Ramos (cell line): ENCODE results near the gene NFASC.

ENCODE experiments used
- in situ Hi-C: fragments of 300-500 bp; cut with MboI; formaldehyde crosslinking; loops from one replicate; pipeline ENCODE4 v1.14.3; 2022; ENCODE audit warnings: low sequenced_read_pairs; ENCODE audit not compliant: unreplicated experiment

NFASC gene

GRCh38 chr1:204924013-204924759, 53.5 kb downstream of the NFASC start:
- in situ Hi-C loops, result no loop called here

- in situ Hi-C loops, result no loop called here
These were observed 55.0 kb downstream of the NFASC start for GRCh38 chr1:204925701-204926100.

- in situ Hi-C loops, result no loop called here
These were observed 57.3 kb downstream of the NFASC start for GRCh38 chr1:204927673-204928641.

GRCh38 chr1:204928671-204929486, 58.2 kb downstream of the NFASC start:
- in situ Hi-C loops, result no loop called here

GRCh38 chr1:204929487-204930154, 59.0 kb downstream of the NFASC start:
- in situ Hi-C loops, result no loop called here

GRCh38 chr1:204930155-204930523, 59.5 kb downstream of the NFASC start:
- in situ Hi-C loops, result no loop called here

- in situ Hi-C loops, result no loop called here
These were observed 60.7 kb downstream of the NFASC start for GRCh38 chr1:204931313-204931712.

GRCh38 chr1:204931768-204932572, 61.3 kb downstream of the NFASC start:
- in situ Hi-C loops, result no loop called here

GRCh38 chr1:204932573-204932909, 61.9 kb downstream of the NFASC start:
- in situ Hi-C loops, result no loop called here

- in situ Hi-C loops, result no loop called here
These were observed 64.5 kb downstream of the NFASC start for GRCh38 chr1:204935155-204935554.

GRCh38 chr1:204936765-204937164, 66.1 kb downstream of the NFASC start:
- in situ Hi-C loops, result no loop called here

- in situ Hi-C loops, result no loop called here
These were observed 67.2 kb downstream of the NFASC start for GRCh38 chr1:204937901-204938300.

GRCh38 chr1:204940591-204940990, 69.9 kb downstream of the NFASC start:
- in situ Hi-C loops, result no loop called here

GRCh38 chr1:204941421-204942338, 71.0 kb downstream of the NFASC start:
- in situ Hi-C loops, result no loop called here

- in situ Hi-C loops, result no loop called here
These were observed 72.8 kb downstream of the NFASC start for GRCh38 chr1:204943495-204943894.

- in situ Hi-C loops, result no loop called here
These were observed 74.0 kb downstream of the NFASC start for GRCh38 chr1:204944662-204945061.

- in situ Hi-C loops, result no loop called here
These were observed 74.9 kb downstream of the NFASC start for GRCh38 chr1:204945565-204945977.

- in situ Hi-C loops, result no loop called here
These were observed 76.0 kb downstream of the NFASC start for GRCh38 chr1:204946640-204947039.
